Right kidney (tissue), 1 donor: ENCODE measurements around the gene DIMT1.

ENCODE experiments used
- DNase-seq: peaks from one replicate; pipeline ENCODE4 v3.0.0-alpha.2; 2016

The DIMT1 gene

GRCh38 chr5:62373382-62373781, 30.3 kb downstream of the DIMT1 start:
- no peak for DNase-seq

DNA sequence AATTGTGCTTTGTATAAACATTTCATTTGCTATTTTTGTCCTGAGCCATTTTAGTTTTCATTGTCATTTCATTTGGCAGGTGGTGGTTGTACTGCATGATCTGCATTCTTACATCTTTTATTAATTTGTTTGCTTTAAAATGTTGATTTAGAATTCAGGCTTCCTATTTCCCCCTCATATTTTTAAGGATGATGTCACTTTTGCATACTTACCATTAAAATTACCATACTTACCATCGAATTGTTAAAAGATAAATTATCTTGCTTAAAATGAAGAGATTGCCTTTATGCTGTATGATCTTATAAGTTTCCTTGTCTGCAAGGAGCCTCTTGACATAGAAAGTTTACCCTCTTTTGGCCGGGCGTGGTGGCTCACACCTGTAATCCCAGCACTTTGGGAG, 31.1 kb downstream of the DIMT1 start:
- no peak for DNase-seq

GRCh38 chr5:62371409-62371808, 32.3 kb downstream of the DIMT1 start:
- no peak for DNase-seq

GRCh38 chr5:62369039-62369438, 34.7 kb downstream of the DIMT1 start:
- no peak for DNase-seq

GRCh38 chr5:62362701-62363100, 41.0 kb downstream of the DIMT1 start:
- DNase-seq: no peak

DNA sequence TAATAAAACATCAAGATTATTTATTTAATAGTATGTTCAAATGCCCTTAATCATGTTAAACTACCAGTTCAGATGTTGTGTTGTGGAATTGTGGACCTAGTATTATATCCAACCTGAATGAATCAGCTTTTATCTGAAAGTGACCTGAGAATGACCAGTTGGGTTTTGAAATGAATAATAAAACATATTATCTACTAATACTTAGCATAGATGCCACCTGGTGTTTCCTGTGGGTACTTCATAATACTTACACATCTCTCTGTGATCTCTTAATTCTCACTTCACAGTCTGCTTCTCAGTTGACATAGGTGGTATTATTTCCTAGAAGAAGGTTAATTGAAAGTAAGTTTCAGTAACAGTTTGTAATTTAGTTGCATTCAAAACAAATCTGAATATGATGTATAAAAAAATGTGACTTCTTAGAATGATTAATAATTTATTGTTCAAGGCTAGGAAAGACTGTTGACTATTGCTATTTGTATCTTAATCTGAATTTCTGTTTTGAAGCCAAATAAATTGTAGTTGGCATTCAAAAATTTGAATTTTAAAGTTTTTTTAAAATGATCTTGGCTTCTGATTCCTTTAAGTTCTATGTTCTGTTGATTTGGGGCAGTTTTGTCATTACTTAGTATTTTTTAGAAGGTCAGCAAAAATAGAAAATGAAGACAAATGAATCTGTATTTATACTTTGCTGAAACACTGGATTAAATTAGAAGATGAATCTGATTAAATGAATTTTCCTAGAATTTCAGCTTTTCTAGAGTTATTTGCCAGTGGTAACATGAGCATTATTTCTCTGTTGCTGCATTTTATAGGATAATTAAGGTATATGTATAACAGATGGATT, 49.5 kb downstream of the DIMT1 start:
- no peak for DNase-seq

- DNase-seq: no peak
Observed at GRCh38 chr5:62348723-62349481, 54.8 kb downstream of the DIMT1 start.

DNA sequence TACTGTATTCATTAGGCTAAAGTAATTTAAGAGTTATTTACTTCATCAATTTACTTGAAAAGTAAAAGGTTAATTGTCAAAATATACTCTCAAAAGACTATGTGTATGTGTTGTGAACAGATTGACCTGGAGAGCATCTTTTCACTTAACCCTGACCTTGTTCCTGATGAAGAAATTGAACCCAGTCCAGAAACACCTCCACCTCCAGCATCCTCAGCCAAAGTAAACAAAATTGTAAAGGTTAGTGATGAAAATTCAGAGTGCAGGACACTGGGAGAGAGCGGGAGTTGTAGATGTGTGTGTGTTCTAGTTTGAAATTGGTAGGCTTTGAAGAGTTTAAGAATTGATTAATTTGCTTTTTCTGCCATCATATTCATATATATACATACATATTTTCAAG, 55.8 kb downstream of the DIMT1 start:
- DNase-seq: no peak

DNA sequence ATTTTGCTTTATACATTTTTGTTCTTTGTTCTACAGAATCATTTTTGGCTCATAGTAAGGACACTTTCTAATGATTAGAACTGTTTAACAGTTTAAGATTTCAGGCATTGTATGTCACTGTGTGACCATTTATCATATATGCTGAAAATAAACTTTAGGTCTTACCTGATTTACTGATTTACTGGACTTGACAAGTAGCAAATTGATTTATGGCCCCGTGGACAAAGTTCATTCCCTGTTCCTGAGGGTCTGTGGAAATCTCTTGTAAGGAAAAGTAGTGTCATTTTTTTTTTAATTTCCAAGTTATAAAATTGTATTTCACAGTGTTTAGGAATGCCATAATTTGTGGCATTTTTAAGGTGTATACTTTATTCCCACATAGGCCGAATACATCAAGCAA, 57.0 kb downstream of the DIMT1 start:
- DNase-seq: no peak

DNA sequence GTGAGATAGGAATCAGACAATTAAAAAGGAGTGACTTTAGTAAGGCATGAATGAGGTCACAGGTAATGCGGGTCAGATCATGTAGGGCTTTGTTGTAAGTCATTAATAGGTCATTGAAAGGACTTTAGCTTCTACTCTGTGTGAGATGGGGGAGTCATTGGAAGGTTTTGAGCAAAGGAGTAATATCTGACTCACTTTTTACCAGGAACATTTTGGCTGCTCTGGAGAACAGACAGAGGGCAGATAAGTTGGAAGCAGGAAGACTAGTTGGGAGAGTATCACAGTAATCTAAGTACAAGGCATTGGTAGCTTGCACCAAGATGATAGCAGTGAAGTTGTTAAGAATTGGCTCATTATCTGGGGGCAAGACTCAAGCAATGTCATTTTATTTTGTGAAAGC, 60.3 kb downstream of the DIMT1 start:
- DNase-seq: no peak

DNA sequence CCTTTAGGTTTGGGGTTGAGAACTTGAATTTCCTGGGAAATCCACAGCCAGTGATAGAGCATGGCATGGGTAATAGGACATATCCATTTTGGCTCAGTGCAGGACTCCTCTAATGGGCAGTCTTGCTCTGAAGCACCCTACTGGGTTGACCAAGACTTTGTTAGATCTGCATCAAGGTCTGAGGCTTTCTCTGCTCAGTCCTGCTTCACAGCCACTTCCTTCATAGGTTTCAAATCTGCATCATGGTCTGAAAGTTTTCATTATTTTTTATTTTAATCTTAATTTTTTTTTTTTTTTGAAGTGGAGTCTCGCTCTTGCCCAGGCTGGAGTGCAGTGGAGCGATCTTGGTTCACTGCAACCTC, 61.2 kb downstream of the DIMT1 start:
- no peak for DNase-seq

- DNase-seq: no peak
Observed at GRCh38 chr5:62341783-62342475, 61.8 kb downstream of the DIMT1 start.

DNA sequence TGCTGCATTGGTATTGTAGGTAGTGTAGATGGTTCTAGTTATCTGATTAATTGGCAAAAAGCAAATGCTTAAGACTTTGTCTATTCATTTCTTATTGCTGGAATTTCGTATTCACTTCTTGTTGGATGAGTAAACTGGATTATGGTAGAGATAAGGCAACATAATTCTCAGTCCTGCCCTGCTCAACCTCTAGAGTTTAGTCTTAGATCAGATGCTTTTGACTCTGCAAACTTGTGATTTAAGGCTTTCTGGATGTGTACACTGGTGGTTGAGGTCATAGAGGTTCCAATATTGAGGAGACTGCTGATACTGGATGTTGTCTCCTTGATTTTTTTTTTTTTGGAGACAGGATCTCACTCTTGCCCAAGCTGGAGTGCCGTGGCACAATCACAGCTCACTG, 62.7 kb downstream of the DIMT1 start:
- no peak for DNase-seq

GRCh38 chr5:62340392-62340791, 63.3 kb downstream of the DIMT1 start:
- DNase-seq: no peak
